ENCODE data around the gene INO80B.

INO80B gene

DNA sequence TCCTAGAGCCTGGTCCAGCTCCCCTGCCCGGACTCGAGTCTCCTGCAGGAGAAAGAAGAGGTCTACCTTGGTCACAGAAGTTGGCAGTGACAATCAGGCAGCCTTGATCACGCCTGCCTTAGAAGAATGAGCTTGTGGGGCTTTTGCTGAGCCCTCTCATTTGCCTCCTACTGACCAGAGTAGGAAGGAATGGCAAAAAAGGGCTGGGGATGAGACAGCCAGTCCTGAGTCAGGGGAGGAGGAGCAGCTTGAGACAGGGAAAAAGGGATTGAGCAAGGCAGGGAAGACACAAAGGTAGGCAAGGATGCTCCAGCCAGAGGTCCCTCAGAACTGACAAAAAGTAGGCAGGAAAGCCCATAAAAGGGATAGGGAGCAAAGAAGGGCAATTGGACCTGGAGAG lies 27.3 kb upstream of the INO80B start:
- H3K27ac ChIP-seq: no peak overlapping the region
- TF ChIP-seq, protein P1, sequence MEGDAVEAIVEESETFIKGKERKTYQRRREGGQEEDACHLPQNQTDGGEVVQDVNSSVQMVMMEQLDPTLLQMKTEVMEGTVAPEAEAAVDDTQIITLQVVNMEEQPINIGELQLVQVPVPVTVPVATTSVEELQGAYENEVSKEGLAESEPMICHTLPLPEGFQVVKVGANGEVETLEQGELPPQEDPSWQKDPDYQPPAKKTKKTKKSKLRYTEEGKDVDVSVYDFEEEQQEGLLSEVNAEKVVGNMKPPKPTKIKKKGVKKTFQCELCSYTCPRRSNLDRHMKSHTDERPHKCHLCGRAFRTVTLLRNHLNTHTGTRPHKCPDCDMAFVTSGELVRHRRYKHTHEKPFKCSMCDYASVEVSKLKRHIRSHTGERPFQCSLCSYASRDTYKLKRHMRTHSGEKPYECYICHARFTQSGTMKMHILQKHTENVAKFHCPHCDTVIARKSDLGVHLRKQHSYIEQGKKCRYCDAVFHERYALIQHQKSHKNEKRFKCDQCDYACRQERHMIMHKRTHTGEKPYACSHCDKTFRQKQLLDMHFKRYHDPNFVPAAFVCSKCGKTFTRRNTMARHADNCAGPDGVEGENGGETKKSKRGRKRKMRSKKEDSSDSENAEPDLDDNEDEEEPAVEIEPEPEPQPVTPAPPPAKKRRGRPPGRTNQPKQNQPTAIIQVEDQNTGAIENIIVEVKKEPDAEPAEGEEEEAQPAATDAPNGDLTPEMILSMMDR (conservative IDR thresholded peaks at IDR 0.05): no peak

DNA sequence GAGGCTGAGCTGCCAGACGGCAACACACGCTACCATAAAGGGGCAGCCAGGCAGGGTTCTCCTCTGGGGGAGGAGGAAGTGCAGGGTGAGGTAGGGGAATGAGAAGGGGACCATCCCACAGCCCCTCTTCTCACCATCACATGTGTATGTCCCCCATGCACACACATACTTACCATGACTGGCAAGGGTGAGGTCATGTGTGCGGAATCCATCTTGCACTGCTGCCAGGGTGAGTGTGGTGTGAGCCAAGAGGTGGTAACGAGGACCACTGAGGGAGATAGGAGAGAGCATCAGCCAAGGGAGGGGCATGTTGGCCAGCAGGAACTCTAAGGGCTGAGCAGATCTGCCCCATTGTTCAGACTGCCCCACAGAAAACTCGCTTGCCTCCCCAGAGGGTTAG lies 26.2 kb upstream of the INO80B start:
- no peak overlapping the region for H3K27ac ChIP-seq
- TF ChIP-seq, protein P1 (conservative IDR thresholded peaks at IDR 0.05): no peak

DNA sequence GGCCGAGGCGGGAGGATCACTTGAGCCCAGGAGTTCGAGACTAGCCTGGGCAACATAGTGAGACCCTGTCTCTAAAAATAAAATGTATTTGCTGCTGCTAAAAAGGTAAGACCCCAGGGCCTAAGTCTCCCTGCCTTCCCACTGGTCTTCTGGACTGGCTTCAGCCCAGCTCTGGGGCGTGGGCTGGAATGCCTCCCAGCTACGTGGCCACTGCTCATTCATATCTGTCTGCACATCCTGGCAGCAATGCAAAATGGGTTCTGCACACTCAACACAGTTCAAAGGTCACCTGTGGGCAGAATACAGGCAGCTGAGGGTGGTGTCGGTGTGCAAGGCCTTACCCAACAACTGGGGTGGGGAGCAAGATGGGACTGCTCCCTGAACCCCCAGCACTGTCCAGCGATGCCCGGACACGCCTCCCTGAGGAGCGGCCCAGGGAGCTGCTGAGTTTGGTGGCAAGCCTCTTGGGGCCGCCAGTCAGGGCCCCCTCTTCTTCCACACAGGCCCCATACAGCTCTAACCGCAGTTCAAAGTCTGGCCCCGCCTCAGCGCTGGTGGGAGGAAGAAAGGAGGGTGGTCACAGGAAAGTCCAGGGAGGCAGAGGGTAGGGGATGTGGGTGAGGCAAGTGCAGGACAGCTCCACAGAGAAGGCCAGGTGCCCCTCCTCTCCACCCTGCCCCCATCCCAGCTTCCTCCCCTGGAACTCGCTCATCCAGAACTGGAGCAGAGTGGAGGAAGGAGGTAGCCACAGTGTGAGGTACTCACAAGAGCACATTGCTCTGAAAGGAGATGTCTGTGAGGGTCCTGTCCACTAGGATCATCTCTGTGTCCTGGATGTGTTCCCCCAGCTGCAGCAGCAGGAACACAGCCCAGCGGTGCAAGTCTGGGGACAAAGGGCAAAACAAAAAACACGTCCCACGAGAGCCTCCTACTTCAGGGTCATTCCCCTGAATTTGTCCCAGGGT lies 25.1 kb upstream of the INO80B start:
- no peak overlapping the region for H3K27ac ChIP-seq
- TF ChIP-seq, protein P1 (conservative IDR thresholded peaks at IDR 0.05): no peak

DNA sequence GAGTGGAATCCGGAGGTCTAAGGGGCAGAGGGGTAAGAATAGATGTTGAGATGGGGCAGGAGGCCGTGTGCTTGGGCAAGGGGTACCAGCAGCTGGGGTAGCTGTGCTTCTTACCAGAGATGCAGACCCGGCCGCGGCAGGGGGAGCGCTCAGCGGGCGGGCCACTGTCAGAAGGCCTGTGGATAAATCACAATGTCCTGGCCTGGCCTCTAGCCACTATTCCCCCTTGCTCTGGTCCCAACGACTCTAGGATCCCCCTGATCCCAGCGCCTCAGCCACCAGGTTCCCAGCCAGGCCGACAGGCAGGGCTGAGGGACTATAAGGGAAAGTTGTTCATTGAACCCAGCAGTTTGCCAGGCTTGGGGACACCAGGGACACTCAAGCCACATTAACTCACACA lies 24.4 kb upstream of the INO80B start:
- no peak overlapping the region for H3K27ac ChIP-seq
- TF ChIP-seq, protein P1 (conservative IDR thresholded peaks at IDR 0.05): no peak

DNA sequence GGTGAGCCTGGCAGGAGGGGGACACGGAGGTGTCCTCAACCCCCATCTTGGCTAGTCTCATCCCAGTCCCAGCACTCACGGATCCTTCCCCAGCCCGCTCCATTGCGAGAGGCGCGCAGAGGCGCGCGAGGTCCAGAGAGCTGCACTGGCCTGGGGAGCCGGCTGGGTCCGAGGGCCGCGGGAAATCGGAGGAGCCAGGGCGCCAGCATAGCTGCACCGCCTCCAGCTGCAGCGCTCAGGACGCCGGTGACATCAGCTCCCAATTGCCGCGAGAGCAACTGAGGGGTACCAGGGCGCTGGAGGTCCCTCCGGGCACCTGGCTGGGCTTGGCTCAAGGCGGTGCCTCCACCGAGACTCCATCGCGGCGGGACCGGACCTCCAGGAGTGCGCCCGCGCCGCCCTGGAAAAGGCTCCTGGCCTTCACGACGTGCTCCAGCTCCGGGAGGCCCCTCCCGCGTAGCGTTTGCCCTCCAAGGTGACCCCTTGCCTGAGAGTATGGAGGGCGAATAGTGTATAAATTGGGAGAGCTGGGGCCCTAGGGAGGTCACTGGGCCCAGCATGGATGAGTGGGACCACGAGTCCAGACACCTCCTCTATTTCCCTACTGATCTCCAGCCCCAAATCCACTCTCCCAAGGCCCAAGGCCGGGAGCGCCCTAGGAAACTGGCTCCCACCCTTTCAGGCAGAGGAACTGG lies 18.6 kb upstream of the INO80B start:
- H3K27ac ChIP-seq: no peak overlapping the region
- TF ChIP-seq, protein P1 (conservative IDR thresholded peaks at IDR 0.05): no peak

DNA sequence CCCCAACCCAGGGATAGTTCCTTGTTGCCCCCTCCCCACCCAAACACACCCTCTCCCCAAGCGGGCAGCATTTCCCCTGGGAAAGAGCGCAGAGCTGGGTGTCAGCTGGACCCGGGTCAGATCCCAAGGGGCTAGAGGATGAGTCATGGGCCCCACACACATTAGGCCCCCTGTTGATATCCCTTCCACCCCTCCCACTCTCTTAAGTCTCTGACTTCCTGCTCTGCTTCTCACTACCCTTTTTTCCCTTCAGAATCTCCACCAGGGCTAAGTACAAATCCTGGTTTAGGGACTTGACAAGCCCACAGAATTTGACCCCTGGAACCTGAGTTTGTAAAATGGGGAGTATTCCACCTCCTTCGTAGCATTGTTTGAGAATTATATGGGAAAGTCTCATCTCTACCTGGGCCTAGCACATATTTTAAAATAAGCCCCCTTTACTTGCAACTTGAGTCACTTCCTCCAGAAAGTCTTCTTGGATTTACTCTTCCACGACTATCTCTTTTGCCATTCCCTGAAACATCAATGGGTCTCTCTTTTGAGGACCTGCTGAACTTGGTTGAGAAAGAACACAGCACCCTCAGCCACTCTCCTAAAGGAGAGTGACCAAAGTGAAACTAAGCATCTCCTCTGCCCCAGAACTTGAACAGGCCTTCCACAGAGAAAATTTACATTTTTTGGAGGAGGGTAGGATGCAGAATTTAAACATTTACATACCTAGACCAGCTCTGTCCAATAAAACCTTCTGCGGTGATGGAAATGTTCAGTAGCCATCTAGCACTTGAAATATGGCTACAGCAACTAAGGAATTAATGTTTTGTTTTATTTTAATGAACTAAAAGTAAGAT lies 17.8 kb upstream of the INO80B start:
- TF ChIP-seq, protein P1 (conservative IDR thresholded peaks at IDR 0.05): no peak
- no peak overlapping the region for H3K27ac ChIP-seq

DNA sequence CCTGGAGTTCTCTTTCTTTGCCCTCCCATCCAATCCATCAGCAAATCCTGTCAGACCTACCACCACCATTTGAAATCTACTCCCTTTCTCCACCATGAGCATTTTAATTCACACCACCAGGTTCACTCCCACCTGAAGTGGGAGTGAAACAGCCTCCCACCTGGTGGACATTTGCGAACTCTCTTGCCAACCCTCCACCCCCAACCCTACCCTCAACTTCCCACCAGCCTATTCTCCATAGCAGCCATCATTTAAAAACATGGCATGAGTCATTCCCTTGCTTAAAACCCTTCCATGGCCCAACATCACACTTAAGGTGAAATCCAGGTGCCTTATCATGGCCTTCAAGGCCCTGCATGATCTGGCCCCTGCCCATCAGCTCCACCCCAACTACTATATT lies 16.6 kb upstream of the INO80B start:
- H3K27ac ChIP-seq: no peak overlapping the region
- TF ChIP-seq, protein P1 (conservative IDR thresholded peaks at IDR 0.05): no peak
